Inferior parietal cortex (tissue), 1 donor: ENCODE data around the gene CERS6.
A peak's percentile ranks its signal among the peaks of the same experiment; 100 is the strongest.
"Not testable (repeated sequence)": the region's sequence is repeated elsewhere in the genome, so short reads cannot be mapped to it uniquely, and the experiment has no call there.

Experiments used
- DNase-seq: peaks from one replicate; pipeline ENCODE4 v3.0.0-alpha.2; 2016; ENCODE audit errors: extremely low spot score

The CERS6 gene

GRCh38 chr2:168496906-168497305, 40.8 kb downstream of the CERS6 start:
- DNase-seq: no peak

GRCh38 chr2:168499500-168499899, 43.4 kb downstream of the CERS6 start:
- DNase-seq: no peak

GRCh38 chr2:168500516-168500915, 44.4 kb downstream of the CERS6 start:
- DNase-seq: no peak

GRCh38 chr2:168501466-168502065, 45.5 kb downstream of the CERS6 start:
- no peak for DNase-seq

- DNase-seq: not testable (repeated sequence)
These were observed 46.8 kb downstream of the CERS6 start for GRCh38 chr2:168502852-168503251.

- DNase-seq: no peak
These were observed 47.8 kb downstream of the CERS6 start for GRCh38 chr2:168503901-168504300.

GRCh38 chr2:168504323-168504722, 48.3 kb downstream of the CERS6 start:
- DNase-seq: no peak

GRCh38 chr2:168510125-168510756, 54.2 kb downstream of the CERS6 start:
- no peak for DNase-seq

- DNase-seq: no peak
These were observed 58.6 kb downstream of the CERS6 start for GRCh38 chr2:168514692-168515091.

GRCh38 chr2:168515502-168515901, 59.4 kb downstream of the CERS6 start:
- peak; percentile 70 for DNase-seq

- DNase-seq: no peak
These were observed 61.7 kb downstream of the CERS6 start for GRCh38 chr2:168517816-168518215.

GRCh38 chr2:168518555-168519066, 62.5 kb downstream of the CERS6 start:
- no peak for DNase-seq

GRCh38 chr2:168519534-168520308, 63.6 kb downstream of the CERS6 start:
- no peak for DNase-seq

- DNase-seq: no peak
These were observed 65.1 kb downstream of the CERS6 start for GRCh38 chr2:168521053-168521741.

GRCh38 chr2:168522446-168522845, 66.4 kb downstream of the CERS6 start:
- DNase-seq: no peak

GRCh38 chr2:168524005-168524404, 67.9 kb downstream of the CERS6 start:
- no peak for DNase-seq

- no peak for DNase-seq
These were observed 68.9 kb downstream of the CERS6 start for GRCh38 chr2:168525020-168525419.

GRCh38 chr2:168525716-168526446, 69.8 kb downstream of the CERS6 start:
- no peak for DNase-seq

- no peak for DNase-seq
These were observed 70.6 kb downstream of the CERS6 start for GRCh38 chr2:168526641-168527040.

- DNase-seq: no peak
These were observed 71.9 kb downstream of the CERS6 start for GRCh38 chr2:168528016-168528415.

GRCh38 chr2:168528469-168528868, 72.4 kb downstream of the CERS6 start:
- no peak for DNase-seq
